IPS DF 4.7 (cell line): Measurements from ENCODE around the gene AGAP1.
A peak's percentile ranks its signal among the peaks of the same experiment; 100 is the strongest.

Experiments used
- DNase-seq: peaks from one replicate; pipeline ENCODE4 v3.0.0-alpha.2; 2013; ENCODE audit warnings: low spot score; ENCODE audit errors: extremely low read depth

Gene AGAP1

DNA sequence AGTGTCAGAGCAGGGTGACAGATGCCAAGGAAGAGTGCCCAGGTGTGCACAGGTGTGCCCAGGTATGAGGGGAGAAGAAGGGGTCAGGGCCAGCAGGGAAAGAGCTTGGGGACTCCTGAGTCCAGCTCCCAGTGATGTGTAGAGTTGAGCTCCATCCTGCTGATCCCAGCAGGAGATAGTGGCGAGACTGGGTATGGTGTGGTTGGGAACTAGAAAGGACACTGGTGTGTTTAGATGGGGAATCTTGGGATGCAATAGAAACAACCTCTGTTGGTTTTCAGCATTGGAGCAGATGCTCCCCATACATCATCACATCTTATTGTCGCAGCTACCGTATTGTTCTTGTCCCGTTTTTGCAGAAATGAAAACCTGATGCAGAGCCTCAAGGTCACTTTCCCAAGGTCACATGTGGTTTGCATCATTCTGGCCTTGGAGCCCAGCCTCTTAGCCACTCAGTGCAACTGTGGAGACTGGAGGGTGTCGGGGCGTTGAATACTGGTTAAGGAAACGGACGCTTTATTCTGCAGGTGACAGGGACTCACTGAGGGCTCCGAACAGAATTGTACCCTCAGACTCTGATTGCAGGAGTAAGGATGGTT, 166.7 kb downstream of the AGAP1 start:
- DNase-seq = no peak

DNA sequence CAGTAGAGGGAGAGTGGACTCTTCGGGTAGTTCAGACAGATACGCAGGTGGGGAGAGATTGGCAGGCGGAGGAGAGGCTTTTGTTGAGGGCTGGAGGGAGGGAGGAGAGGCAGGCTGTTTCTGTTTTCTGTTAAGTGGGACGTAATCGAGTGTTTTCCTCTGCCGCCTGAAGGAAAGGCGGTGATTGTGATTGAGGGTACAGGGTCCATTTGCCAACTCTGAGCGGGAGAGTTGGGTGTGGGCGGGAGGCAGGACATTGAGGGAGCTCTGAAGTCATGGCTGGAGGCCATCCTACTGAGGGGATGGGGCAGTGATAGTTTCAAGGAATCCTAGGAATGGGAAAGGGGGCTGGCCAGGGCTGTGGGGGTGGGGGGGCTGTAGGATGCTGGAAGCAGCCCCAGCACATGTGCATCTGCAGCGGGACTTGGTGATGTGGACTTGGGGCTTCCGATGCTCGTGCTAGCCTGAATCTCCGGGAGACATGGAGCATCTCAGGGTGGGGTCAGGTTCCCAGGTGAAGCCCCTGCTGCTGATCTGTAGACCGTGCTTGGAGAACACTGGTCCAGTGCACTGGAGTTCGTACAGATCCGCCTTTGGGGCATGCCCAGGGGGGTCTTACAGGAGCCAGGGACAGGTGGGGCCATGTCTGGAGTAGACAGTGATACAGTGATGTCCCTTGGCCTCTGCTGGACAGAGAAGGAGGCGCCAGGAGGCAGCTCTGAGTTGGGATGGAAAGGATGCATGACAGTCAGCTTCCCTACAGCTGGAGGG, 167.5 kb downstream of the AGAP1 start:
- DNase-seq = no peak

DNA sequence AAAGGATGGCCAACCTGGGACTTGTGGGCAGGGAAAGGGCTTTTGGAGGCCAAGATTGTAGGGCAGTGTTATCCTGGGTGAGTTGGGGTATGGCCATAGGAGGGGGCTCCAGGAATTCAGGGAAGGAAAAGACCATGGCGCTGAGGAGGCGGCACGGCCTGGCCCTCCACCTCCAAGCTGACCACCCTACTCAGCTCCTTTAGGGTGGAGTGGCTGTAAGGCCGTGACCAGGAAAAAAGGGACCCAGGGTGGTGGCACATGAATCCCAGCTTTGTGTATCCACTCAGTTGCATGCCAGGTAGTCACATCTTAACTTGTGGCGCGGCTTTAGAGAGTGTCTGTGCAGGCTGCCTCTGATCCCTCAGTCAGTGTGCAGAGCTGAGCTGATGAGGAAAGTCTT, 168.1 kb downstream of the AGAP1 start:
- no peak for DNase-seq

DNA sequence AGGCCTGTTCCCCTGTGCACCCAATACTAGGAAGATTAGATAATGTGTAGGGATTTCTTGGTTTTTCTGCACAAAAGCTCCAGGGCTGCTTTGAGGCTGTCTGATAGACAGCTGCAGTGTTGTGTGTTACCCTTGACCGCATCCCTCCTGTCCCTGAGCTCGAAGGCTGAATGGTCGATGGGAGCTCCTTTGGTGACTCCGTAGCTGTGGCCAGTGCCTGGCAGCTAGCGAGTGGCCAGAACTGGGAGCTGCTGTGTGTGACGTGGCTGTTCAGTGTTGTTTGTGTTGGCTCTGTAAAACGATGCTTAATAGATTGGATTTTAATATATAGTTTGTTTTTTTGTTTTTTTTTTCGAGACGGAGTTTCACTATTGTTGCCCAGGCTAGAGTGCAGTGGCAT, 170.0 kb downstream of the AGAP1 start:
- DNase-seq = no peak

DNA sequence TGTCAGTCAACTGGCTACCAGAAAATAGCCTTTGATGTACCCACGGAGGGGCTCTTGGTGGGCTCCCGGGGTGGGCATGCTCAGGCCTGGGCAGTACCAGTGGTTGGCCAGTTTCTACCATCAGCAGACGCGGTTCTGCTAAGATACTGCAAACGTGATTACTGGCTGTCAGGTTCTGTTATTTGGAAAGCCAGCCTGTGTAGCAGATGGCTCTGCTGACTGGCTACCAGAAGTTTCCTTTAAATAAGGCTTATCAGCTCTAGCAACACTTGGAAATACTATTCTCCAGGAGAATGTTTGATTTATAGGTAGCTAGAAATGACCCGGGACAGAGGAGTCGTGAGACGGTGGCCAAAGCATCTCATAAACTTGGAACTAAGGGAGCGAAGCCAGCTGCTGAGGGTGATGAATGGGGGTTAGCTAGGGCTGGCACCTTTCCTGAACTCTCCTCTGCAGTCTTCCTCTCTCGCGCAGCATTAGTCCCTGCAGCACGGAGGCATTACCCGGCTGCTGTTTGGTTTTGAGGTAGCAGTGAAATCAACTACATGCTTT, 171.9 kb downstream of the AGAP1 start:
- no peak for DNase-seq

DNA sequence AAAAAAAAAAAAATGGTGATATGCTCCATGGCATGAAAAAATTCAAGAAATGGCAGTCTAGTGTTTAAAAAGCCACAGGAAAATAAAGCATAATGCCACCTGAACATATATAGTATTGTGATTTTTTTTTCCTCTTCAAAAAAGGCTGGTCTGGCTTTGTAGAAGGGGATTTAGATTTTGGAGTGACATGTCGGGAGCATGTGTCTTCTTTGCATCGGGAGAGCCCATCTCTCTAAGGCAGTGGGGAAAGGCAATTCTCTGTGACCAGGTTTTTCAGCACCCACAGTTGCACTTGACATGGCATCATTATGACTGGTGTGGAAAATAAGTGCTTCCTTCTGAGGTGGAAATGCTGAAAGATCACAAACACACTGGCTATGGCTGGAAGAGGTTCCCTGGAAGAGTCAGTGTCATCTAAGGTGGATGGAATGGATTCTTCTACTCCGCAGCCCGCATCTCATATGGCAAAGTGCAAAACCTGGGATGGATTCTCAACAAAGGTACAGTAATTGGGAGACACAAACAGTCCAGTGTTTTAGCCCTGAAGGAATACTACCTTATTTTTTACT, 172.5 kb downstream of the AGAP1 start:
- DNase-seq = peak; percentile 80

DNA sequence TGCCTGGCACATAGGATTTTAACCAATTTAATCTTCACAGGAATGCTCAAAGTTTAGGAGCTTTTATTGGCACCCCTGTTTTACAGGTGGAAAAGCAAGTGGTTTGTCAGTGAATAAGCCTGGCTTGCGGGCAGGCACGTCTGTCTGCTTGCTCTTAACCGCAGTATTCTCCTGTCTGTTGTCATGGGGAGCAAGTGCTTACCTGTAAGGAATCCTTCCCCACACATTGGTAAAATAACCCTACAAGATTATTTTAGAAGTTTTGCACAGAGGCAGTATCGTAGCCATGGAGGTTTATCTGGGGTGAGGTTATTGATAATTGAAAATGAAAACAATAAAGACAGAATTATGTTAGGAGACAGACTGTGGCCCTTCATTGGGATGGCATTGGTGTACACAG, 174.9 kb downstream of the AGAP1 start:
- DNase-seq = no peak

DNA sequence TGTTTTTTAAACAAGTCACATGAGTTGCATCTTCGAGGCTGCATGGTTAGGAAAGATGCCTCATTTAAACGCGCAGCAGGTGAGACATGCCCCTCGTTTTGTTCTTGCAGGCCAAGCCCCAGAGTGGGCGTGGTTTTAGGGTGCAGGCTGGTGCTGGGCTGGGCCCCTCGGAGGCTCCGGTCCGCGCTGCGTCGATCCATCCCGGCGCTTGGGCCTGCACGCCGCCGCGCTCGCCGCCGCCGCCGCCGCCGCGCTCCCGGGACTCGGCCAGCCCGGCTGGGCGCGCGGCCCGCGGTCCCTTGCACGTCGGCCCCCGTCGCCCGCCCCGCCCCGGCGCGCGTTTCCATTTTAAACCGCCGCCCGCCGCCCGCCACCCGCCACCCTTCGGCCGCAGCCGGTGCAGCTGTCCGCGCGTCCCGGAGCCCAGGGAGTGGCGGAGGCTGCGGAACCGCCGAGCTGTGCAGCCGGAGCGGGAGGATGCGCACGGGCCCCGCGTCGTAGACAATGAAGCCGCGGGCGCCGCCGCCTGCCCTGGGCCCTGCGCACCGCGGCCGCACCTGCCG, 175.5 kb downstream of the AGAP1 start:
- no peak for DNase-seq

DNA sequence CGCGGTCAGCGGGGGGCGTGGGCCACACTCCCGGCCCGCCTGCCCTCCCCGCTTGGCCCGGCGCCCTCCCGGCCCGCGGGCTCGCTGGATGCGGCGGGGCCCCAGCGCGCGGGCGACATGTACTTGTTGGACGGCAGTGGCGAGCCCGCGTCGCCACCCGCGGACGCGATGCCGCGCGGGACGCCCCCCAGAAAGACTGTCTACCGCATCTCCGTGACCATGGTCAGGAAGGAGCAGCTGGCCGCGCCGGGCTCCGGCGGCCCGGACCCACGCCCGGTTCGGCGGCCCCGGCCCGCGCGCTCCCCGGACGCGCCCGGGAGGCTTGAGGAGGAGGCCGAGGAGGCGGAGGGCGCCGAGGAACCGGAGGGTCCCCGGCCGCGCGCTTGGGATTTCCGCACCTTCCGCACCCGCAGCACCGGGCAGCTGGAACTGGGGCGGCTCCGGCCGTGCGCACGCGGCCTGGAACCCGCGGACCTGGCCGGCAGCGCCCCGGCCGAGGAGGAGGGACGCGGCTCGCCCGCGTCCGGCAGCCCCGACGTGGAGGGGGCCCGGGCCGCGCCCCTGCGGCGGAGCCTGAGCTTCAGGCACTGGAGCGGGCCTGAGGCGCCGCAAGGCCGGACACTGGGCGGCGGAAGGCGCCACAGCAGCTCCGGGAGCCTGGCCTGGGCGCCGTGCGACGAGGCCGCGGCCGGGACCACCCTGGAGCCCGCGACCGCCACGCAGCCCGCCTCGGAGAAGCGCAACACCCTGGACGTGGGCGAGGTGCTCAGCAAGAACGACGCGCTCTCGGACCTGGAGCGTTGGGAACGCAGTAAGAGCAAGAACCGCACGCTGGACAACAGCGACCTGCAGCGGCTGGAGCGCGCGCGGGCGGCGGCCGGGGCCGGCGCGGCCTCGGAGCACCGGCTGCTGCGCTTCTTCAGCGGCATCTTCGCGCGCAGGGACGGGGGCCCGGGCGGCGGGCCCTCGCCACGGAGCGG, 176.4 kb downstream of the AGAP1 start:
- DNase-seq = no peak

DNA sequence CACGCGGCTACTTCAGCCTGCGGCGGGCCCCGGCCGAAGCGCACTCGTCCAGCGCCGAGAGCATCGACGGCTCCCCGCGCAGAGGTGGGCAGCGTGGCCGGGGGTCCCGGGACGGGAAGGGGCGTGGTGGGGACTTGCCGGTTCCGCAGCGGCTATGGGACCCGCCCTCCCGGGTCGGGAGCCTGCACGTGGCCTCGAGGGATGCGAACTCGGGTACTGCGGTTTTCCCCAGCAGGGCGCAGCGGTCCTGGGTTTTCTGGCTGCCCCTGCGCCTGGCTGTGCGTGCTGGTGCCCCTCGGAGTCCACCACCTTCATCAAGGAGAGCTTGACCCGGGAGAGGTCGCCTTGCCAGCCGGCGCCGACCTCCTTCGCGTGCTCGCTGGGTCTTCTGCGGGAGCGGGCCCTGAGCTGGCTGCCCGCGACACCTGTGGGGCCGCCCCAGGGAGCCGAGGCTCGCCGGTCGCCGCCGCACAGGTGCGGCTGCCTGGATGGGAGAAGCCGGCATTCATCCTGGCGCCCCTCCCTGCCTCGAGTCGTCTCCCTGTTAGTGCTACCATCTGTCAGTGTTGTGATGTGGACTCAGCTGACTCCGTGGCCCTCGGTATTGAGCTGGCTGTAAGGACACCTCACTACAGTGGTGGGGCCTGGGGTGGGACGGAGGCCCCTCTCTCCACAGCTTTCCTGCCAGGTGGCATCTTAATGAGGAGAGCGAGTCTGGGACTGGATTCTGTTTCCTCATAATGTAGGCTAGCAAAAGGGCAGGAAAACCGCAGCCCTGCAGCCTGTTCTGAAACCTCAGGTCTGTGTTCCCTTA, 177.3 kb downstream of the AGAP1 start:
- DNase-seq = no peak

DNA sequence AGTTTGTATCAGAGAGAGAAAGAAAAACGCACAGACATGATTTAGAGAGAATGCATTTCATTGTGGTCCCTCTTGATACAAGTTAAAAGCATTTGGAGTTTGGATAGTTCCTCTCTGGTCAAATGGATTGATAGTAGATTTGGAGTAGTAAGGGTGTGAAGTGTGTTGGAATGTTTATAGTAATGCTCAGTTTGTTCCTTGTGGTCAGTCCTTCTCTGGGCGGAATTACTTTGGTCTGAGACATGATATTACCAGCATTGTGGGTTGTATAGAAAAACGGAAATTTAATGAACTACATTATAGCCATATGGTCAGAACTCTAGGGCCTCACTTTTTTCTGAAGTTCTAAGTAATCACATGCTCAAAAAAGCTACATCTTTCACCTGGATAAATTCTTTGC, 178.9 kb downstream of the AGAP1 start:
- no peak for DNase-seq

DNA sequence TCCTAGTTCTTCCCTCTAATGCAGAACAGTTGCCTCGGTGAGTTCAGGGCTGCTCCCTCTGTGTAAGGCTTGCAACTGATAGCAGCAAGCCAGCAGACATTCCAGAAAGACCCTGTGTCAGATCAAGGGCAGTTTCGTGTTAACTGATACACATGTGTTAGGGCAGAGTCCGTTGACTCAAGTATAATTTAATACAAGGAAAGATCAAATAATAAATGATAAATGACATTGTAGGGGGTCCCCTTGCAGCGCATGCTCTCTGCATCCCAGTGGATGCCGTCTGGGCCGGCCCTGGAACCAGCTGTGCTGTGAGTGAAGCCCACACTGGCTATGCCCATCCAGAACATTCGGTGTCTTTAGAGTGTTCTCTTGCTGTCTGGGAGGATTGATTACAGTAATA, 180.3 kb downstream of the AGAP1 start:
- DNase-seq = no peak

DNA sequence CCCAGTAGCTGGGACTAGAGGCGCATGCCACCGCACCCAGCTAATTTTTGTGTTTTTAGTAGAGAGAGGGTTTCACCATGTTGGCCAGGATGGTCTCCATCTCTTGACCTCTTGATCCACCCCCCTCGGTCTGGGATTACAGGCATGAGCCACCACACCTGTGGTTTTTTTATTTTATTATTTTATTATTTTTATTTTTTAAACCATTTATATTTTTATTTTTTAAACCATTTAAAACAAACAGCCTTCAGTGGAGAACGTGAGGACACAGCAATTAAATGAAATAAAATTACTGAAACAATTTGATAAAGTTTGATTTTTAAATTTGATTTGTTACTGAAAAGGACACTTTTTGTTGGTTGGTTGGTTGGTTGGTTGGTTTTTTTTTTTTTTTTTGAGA, 181.0 kb downstream of the AGAP1 start:
- no peak for DNase-seq

DNA sequence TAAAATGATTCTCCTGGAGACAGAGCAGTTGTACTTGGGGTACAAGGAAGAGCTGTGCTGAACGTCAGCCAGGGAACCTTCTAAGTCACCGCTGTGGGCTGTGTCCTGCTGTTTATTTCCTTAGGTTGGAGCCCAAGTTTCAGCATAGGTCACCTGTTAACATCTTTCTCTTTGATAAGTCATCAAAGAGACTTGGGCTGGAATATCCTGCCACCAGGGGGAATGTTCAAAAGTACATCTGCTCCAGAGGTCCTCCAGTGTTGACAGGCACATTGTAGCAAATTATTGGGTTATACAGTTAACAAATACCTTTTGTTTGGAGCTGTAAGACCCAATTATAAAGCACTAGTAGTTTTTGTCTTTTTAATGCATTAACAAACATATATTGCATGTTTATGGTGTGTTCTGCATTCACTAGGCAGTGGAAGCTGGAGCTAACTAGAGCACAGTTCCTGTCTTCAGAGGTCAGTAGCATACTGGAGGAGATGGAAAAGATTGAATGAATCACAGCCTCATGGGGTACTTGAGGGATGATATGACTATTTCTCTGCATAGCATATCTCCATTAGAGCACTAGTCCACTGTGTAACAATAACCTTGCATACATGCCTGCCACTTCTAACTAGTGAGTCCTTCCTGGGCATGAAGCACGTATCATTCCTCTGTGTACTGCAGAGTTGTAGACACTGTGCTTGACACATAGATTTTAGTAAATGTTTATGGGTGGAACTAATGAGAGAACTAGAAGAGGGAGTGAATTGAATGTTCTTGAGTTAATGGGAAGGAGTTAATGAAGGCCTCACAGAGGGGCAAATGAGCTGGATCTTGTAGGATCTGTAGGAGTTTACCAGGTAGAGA, 182.1 kb downstream of the AGAP1 start:
- no peak for DNase-seq

DNA sequence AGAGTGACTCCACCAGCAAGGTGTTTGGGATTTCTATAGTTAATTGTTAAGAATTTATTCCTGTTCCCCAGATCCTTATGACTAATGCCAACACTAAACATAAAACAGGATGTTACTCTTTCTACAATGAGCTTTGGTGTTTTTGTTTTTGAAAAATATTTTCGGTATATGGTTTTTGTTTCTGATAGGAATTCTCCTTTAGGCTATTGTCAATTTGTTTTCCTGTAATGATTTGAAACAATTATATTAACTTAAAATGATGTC, 182.6 kb downstream of the AGAP1 start:
- DNase-seq = no peak

DNA sequence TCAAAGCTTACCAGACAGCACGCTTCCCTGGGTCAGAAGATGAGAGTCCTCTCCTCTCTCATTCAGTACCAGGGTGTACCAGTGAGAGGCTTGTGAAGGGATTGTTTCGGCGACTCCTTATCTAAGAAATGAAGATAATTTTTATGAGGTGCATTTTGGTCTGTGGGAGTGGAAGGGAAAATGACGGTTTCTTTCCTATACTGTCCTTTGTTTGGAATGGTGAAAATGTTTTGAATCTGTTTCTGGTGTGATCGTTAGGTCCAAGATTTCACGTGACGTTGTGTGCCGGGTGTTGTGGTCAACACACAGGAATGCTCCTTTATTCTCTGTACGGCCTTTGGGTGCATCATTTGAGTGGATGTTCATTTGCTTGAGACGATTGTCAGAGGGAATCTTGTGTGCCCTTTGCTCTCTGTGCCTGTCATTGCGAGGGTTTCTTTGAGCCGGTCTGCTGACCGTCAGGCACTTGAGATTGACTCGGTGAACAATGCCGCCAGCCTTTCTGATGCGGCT, 183.5 kb downstream of the AGAP1 start:
- DNase-seq = no peak

DNA sequence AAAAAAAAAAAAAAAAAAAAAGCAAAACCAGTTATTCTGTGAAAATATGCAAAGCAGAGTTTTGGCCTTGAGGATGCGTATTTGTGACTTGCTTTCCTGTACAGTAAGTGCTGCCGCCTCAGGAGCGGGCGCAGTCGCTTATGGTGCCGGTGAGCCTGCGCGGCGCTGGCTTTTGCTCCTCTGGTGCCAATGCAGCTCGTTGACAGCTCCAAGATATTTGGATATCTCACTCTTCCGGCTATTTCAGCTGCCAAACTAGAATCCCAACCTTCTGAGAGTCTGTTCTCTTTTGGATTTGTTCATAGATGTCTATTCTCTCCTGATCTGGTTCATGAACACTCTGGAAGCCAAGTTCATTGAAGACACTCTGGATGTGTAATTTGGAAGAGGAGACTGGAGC, 184.1 kb downstream of the AGAP1 start:
- DNase-seq = no peak

DNA sequence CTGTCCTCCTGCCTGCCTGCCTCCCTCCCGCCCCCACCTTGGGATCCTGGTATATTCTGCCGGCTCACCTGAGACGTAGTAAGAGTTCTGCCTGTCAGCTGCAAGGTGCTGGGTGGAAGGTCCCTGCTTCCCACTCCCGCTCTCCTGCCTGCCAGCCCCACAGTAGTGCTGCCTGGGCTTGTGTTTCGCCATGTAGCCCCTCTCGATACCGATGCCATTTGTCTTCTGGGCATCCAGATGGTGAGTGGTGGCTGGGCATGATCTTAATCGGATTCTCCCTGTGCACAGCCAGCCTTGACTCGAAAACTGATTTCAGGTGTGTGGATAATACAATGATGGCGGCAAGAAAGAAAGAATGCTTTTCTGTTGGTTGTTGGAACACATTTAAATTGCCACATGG, 184.9 kb downstream of the AGAP1 start:
- DNase-seq = no peak

DNA sequence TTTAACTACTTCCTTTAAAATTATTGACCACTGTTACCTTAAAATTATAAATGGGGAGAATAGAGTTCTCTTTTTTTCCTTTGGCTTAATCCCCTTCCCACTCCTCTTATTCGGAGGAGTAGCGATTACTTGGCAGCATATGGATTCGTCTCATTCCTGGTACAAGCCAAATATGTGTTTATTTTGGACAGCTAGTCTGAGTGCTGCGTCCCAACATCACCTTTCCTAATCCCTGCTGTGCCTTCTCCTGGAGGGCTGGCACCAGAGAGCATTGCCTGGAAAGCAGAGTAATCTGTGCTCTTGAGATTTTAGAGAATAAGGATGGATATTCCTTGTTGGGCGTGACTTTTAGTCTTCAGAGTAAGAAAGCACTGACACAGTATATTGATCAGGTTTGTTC, 185.6 kb downstream of the AGAP1 start:
- no peak for DNase-seq
